Fibroblast of gingiva (primary cell): Measurements from ENCODE around the gene BPIFB1.

Source experiments
- DNase-seq: peaks from one replicate; pipeline ENCODE4 v3.0.0-alpha.2; 2011; ENCODE audit warnings: low read depth

Gene BPIFB1

DNA sequence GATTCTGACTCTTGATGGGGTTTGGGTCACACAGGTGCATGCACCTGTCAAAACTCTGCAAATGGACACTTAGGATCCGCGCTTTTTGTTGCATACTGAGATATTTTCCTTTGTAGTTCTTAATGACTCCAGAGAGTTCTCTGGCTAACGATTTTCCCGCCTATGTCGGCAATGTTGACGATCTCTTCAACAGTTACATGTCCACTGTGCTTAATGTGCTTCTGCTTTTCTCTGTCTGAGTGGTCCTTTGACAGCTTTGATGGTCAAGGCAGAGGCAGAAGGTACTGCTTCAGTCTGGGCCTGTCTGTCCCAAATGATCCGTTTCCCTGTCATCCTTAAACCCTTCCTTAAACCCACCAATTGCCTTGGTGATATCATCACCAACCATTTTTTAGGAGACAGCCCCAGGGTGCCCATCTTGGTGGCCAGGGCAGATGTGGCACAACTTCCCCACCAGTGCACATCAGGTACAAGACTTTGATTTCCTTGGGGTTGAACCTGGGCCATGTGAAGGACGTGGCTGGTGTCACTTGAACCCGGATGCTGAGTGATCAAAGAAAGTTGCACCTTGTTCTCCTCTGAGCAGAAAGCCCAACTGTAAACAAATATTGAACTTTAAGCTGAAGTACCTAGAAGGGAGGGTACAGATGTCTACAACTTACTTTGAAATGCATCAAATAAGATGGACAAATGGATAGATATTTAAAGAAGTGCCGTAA, 10.7 kb upstream of the BPIFB1 start:
- no peak for DNase-seq

DNA sequence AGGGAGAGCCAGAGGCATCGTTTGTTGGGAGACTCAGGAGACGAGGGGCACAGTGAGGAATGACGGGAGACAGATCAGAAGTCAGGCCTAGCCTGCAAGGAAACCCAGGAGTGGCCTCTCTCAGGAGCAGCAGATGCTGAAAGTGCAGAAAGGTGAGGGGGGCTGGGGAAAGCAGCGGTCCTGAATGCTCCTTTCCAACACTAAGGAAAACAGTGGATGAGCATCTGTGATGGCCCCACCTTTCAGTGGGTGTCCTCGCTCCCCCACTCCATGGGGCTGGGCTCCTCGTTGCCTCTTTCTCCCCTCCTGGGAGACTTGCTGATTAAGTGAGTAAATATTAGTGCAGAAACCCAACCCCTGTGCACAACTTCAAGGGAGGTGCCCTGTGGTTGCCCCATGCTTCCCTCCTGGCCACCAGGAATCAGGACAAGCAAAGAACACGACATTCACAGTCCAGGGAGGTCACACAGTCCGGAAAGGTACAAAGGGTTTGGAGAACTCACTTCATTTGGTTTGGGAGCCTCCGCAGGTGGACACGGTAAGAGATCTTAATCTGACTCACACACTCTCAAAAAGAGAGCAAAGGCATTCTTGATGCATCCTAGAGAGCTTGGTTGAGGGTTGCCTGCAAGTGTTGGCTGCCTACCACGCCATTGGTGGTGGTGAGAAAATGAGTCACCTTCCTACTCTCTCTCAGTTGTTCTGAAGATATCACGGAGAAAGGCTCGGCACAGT, 9.7 kb upstream of the BPIFB1 start:
- DNase-seq: no peak

DNA sequence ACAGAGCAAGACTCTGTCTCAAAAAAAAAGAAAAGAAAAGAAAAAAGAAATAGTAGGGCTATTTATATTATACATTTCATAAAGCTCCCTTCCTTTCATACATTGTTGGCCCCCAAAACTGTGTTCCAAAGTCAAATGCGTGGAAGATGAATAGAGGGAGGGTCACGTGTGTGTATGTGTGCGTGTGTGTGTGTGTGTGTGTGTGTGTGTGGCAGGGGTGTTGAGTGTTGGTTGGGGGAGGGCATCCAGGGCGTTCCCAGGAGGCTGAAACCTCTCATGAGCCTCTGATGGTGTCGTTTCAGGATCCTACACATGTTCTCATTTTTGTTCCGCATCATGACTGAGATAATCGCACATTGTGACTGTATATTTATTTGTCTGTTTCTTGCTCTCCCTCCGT, 7.8 kb upstream of the BPIFB1 start:
- no peak for DNase-seq

DNA sequence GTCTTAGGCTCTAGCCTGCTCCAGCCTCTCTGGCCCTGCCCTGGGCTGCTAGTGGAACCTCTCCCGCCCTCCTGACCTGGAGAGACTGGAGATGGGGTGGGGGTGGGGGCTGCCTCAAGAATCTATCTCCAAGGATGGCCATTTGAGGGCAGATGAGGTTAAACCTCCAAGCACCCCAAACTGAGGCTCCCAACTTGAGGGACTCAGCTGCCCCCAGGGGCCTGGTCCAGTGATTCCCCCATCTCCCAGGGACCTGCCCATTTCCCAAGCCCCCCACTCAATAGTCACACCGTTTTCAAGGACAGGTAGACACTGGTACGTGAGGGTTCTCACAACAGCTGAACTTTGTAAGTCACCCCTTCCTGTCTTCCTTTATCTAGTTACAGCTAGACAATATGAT, 7.1 kb upstream of the BPIFB1 start:
- no peak for DNase-seq

DNA sequence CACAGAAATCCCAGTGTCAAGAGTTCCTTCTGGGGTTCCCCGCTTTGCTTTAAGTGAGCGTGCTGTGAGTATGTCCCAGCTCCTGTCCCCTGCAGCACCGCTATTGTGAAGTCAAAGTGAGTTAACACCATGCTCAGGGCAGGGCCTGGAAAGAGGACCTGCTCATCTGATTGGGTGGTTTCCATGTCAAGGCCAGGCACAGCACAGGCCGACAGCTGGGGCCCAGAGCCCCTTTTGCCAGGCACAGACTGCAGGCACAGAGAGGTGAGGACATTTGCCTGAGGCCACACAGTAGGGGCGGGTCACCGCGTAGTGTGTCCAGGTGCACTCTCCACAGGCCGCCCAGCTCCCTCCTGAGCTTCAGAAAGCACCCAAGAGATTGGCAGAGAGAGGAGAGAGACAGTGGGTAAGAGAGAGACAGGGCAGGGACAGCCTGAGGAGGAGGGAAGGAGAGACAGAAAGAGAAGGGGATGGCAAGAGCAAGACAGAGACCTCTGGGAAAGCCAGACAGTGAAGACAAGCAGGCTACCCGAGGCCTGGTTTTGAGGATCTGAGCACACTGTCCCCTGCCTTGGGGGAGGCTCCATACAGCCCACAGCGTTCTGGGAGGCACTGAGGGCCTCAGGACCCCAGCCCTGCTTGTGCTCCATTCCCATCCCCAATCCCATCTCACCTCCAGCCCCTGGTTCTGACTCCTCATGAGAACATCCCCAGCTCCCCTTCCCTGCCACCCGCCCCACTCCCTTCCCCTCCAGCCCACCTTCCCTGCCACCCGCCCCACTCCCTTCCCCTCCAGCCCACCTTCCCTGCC, 6.5 kb upstream of the BPIFB1 start:
- DNase-seq: no peak

DNA sequence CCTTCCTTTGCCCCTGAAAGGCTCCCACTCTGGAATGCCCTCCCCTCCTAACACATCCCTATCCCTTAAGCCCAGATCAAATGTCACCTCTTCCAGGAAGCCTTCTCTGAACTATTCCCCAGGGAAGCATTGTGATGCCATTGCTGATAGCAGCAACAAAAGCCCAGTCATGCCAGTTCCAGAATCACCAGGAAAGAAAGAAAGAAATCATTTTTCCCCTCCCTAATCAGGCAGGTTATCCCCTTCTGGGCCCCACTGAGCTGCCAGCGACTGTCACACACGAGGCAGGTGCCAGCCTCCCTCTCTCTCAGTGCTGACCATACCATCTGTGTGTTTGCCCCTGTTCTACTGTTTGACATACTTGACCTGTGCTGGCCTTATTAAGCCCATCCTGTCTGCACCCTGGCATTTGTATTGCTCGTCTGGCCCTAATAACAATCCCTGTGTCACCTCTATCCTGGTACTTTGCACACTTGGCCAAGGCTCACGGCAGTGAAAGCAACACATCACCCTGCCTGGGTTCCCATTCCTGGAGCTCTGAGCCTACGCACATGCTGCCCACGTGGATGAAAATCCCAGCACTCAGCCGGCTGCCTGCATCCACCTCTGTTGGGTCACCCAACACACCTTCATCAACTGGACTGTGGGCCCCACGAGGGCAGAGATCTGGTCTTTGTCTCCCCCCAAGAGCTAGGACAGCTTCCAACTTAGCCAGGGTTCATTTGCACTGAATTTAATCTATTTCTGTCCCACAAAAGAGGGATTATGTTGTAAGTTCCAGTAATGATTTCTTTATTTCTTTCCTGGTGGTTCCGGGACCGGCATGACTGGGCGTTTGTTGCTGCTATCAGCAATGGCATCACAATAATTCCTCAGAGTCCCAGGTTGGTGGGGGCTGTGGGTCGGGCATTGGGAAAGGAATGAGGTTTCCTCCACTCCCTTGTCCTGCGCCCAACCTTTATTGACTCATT, 5.3 kb upstream of the BPIFB1 start:
- no peak for DNase-seq

DNA sequence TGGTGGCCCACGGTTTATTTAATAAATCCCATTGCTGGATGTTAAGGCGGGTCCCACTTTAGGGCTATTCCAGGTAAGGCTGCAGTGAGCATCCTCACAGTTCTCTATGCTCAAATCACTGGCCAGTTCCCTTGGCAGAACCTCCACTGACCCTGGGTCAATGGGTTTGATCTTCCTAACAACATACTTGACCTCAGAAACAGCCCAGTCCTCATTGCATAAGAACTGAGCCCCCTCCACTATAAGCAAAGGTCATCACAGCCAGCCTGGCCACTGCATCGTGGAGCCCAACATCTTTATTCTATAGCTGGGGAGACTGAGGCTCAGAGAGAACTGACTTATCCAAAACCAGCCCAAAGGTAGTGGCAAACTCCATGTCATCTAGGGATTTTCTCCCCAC, 4.3 kb upstream of the BPIFB1 start:
- no peak for DNase-seq

DNA sequence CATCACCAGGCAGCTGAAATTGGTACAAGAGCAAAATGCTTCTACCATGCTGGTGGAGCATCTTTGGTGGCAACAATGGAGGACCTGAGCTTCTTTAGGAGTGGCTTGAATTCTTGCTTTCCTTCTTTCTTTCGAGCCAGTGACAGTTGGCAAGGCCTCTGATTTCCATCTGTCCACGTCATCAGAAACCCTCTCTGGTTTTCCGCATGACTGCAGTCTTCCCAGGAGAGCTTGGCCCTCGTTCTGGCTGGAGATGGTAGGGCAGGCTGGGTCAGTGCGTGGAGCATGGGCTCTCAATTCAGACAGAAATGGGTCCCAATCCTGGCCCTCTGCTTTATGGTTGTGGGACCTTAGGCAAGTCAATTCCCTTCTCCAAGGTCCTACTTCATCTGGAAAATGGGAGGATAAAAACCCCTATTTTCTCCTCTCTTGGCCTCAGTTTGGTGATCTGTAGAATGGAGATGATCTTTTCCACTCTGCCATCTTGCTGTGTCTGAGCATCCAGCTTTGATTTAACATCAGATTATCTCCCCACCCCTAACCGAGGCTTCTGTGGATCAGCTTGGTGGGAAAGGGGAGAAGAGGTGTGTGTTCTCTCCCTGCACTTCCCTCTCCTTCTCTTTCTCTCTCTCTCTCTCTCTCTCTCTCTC, 3.6 kb upstream of the BPIFB1 start:
- DNase-seq: no peak

DNA sequence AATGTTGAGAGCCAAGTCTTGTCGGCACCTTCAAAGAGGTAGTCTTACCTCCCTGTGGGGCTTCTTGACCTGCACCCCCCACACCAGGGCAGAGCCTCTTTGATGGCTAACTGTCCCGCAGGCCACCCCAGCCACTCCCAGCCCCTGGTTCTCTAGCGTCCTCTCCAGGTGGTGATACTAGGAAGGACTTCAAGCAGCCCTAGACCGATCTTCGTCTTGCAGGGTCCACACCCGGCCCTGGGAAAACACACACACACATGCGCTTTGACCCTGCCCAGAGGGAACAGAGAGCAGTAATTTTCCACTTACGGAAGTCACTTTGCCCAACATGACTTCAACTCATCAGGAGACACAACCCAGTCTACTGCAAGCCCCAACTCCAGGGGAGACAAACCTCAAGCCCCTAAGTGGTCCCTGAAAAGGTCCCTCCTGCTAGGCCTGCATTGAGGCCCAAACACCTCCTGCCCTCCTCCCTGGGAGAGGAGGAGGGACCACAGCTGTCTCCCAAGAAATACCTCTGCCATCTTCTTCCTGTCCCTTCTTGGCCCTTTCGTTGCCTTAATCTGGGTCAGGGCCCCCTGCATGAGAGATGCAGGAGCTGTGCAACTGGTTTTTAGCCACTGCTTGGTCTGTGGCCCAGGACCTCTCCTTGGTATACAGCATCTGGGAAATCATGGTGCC, 2.9 kb upstream of the BPIFB1 start:
- no peak for DNase-seq

DNA sequence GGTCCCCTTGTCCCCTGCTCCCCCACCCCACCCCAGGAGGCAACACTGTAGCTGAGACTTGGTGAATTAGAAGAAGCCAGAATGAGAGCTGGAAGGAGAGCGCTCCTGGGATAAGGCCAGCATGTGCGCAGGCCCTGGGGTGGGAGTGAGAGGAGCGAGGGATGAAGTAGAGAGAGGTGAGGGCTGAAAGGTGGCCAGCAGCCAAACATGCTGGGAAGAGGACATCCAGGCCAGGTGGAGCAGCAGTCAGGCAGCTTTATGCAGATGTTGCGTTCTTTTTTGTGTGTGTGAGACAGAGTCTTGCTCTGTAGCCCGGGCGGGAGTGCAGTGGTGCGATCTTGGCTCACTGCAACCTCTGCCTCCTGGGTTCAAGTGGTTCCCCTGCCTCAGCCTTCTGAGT, 2.2 kb upstream of the BPIFB1 start:
- DNase-seq: no peak

DNA sequence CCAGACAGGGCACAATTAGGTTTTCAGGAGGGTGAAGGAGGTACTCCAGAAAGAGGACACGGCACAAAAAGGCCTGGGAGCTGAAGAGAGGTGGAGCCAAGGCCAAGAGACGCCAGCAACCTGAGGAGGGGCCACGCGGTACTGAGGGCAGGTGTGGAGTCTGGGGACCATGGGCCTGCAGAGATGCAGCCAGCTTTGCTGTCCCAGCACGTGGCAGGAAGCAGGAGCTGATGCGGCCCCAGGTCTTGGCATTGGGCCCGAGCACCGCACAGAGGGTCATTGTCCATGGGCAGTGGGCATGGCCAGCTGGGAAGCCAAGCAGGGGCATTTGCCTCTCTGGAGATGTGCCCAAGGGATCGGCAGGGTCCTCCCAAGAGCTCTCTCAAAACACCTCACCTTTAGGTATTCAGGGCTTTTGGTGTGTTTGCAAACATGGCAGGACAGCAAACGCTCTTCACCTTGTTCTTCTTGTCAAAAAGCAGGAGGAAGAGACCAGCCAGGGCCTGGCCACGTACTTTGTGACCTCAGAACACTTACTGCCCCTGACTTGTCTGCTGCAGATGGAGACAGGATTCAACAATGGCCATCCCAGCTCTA, 1.4 kb upstream of the BPIFB1 start:
- DNase-seq: no peak

DNA sequence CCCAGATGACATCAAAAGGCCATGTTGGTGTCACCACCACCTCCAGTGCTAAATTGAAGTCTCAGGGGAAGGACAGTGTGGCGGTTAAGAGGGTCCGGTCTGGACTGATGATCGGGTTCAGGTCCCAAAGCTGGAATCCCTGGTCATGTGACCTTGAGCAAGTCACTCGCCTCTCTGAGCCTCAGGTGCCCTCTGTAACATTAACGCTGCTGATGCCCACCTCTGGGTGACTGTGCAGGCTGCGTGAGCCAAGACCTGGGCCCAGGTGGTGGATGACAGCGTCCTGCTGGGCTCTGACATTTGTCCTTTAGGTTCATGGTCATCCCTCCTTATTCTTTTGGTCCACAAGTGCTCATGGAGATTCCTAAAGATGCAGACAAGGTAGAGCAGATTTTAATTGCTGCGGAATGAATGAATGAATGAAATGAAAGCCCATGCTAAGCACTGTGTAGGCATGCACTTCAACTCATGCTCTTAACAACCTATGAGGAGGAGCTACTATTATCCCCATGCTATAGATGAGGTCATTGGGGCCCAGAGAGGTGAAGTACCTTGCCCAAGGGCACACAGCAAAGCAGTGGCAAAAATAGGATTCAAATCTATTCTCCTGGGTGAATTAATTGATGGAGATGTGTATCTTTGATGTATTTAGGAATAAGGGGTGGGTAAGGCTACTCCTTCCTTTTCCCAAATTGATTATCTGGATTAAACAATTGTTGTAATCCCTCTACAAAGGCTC, 649 bp upstream of the BPIFB1 start:
- DNase-seq: no peak

DNA sequence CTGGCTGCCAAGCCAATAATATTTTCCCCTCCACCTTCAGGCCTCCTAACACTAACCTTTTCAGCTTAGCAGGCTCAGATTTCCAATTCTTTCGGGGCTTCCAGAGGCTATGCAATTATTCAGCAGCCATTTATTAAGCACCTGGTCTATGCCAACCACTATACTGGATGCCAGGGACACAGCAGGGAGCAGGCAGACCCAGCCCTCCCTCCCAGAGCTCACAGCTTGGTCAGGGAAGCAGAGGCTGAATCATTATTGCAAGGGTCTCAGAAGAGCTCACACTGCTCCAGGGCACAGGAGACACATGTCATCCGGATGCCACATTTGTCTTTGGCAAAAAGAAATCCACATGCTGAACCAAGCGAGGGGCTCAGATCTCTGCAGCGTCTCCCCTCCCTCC, 1.3 kb downstream of the BPIFB1 start:
- no peak for DNase-seq

DNA sequence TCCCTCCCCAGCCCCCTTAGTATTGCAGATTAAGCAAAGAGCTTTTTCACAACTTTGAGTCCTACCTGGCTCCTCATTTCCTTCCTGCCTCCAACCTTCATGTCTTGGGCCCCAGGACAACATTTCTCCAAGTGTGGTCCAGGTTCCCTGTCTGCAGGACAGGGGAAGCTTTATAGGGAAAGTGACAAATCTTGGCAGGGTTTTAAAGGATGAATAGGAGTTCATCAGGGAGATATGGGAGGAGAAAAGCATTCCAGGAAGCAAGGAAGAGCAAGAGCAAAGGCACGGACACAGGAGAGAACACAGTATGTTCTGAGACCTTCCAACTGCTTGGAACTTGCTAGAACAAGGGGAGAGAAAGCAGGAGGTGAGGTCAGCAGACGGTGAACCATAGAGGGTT, 1.9 kb downstream of the BPIFB1 start:
- DNase-seq: no peak

DNA sequence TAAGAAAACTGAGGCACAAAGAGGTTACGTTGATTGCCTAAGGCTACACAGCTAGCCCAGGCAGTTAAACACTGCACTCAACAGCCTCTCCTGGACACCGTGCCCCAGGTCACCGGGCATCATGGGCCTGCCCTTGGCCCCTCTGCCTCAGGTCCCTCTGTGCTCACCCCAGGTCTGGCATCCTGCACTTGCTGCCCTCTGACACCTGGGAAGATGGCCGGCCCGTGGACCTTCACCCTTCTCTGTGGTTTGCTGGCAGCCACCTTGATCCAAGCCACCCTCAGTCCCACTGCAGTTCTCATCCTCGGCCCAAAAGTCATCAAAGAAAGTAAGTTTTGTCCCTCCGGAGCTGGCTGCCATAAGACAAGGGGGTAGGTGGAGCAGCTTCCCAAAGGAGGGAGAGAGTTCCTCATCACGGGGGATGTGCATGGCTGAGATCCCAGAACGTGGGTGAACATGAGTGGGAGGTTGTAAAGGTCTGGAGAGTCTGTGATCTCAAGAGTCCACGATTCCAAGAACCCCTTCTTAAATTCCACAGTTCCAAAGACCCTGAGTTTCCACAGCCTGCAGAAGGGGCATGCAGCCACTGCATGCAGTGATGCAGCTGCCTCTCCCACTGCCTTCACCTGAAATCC, 3.0 kb downstream of the BPIFB1 start:
- DNase-seq: no peak

DNA sequence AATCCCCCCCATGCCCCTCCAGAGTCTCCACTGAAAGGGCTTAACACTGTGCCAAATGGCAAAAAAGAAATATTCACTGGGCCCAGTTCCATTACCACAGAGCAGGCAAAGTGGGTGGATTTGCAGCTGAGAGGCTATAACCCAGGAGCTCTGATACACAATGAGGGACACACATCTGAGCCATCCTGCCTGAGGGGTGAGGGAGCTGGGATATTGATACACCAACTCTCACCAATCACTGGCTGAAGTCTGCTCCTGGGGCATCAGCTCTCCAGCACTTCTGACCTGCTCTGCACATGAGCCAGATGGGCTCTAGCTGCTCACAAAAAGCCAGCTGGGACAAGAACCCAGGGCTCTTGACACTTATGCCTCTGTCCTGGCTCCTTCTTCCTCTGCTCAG, 4.9 kb downstream of the BPIFB1 start:
- DNase-seq: no peak

DNA sequence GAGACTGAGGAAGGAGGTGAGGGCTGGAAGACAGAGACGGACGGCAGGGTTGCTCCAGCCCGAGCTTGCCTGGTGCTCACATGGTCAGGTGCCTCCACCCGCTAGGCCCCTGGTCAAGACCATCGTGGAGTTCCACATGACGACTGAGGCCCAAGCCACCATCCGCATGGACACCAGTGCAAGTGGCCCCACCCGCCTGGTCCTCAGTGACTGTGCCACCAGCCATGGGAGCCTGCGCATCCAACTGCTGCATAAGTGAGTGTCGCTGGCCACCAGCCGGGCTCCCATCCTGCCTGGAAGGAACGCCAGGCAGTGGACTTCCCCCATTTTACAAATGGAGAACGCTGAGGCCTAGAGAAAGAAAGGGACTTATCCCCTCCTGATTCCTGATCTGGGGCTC, 7.8 kb downstream of the BPIFB1 start:
- no peak for DNase-seq

DNA sequence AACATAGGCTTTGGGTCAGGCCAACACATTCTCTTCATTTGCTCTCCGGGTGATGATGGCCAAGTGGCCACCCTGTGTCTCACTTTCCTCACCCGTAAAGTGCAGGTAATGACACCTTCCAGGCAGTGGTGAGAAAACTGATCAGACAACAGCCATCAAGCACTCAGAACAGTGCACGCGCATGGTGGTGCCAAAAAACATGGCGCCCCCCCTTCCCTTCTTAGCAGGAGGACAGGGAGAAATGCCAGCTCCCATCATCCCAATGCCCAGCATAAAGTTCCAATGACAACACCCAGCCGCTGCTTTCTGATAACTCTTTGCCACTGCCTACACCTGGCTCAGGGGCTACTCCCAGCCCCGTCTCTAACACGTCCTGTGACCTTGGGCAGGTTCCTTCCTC, 8.4 kb downstream of the BPIFB1 start:
- no peak for DNase-seq

DNA sequence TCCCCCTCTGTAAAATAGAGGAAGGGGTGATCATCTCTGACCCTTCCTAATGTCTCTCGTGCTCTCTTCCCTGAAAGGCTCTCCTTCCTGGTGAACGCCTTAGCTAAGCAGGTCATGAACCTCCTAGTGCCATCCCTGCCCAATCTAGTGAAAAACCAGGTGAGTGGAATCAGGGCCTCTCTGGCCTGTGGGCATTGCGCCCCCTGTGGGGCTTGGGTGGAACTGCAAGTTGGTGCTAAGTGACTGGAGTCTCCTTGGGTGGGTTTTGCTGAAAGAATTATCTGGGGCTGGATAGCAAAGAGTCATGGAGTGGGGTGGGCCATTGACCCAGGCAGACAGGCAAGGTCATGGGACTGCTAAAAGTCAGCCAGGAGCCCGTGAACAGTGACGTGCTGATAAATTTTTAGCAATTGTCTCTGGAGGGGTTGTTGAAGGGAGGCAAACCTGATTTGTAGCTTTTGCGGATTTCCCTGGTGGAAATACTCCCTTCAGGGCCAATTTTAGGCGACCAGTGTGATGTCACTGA, 8.9 kb downstream of the BPIFB1 start:
- no peak for DNase-seq
